Measurements from ENCODE around the gene ABLIM1.

- TF ChIP-seq POLR2AphosphoS5 (IDR thresholded peaks at IDR 0.05; ENCODE audit: low read depth, low read length): no peak
- TF ChIP-seq REST (IDR thresholded peaks at IDR 0.05; ENCODE audit: insufficient read depth in 1 of 2, low read depth in 2 of 2, low read length in 2 of 2): no peak
Measured at GRCh38 chr10:114645706-114646105, 12.4 kb downstream of the ABLIM1 start.
